HEK293 (cell line): ENCODE measurements around the gene EHMT1.

Experiments used
- MYNN ChIP-seq: fragments of 450-650 bp; formaldehyde crosslinking; IDR thresholded peaks from 2 replicates; pipeline ENCODE4 v1.5.1; 2016; ENCODE audit warnings: missing biosample characterization, missing genetic modification characterization, borderline replicate concordance
- ZBTB7A ChIP-seq: fragments of 450-650 bp; formaldehyde crosslinking; IDR thresholded peaks from 2 replicates; pipeline ENCODE4 v1.5.1; 2016; ENCODE audit warnings: low read depth, missing biosample characterization, missing genetic modification characterization
- ZNF747 ChIP-seq: fragments of 450-650 bp; formaldehyde crosslinking; IDR thresholded peaks from 2 replicates; pipeline ENCODE4 v1.5.1; 2016; ENCODE audit warnings: missing biosample characterization, missing genetic modification characterization
- ZXDB ChIP-seq: fragments of 450-650 bp; formaldehyde crosslinking; IDR thresholded peaks from 2 replicates; pipeline ENCODE4 v1.5.1; 2016; ENCODE audit warnings: missing biosample characterization, missing genetic modification characterization
- TF ChIP-seq, protein P1 (sequence below): fragments of 450-650 bp; formaldehyde crosslinking; IDR thresholded peaks from 2 replicates; pipeline ENCODE4 v1.5.1; 2016; ENCODE audit warnings: missing biosample characterization, missing genetic modification characterization
- TF ChIP-seq, protein P2 (sequence below): fragments of 450-650 bp; formaldehyde crosslinking; IDR thresholded peaks from 2 replicates; pipeline ENCODE4 v1.5.1; 2016; ENCODE audit warnings: missing biosample characterization, missing genetic modification characterization

DNA sequence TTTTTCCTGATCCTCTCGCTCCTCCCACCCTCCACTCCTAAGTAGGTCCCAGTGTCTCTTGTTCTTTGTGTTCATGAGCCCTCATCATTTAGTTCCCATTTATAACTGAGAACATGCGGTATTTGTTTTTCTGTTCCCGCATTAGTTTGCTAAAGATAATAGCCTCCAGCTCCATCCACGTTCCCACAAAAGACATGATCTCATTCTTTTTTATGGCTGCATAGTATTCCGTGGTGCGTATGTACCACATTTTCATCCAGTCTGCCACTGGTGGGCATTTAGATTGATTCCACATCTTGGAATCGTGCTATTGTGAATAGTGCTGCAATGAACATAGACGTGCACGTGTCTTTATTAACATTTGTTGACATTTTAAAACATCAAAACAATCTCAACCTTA, 224.6 kb downstream of the EHMT1 start:
- no peak for TF ChIP-seq ZBTB7A (tag by site-specific recombination)
- TF ChIP-seq, protein P1, sequence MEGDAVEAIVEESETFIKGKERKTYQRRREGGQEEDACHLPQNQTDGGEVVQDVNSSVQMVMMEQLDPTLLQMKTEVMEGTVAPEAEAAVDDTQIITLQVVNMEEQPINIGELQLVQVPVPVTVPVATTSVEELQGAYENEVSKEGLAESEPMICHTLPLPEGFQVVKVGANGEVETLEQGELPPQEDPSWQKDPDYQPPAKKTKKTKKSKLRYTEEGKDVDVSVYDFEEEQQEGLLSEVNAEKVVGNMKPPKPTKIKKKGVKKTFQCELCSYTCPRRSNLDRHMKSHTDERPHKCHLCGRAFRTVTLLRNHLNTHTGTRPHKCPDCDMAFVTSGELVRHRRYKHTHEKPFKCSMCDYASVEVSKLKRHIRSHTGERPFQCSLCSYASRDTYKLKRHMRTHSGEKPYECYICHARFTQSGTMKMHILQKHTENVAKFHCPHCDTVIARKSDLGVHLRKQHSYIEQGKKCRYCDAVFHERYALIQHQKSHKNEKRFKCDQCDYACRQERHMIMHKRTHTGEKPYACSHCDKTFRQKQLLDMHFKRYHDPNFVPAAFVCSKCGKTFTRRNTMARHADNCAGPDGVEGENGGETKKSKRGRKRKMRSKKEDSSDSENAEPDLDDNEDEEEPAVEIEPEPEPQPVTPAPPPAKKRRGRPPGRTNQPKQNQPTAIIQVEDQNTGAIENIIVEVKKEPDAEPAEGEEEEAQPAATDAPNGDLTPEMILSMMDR (tag by site-specific recombination), result no peak
- TF ChIP-seq MYNN (tag by site-specific recombination), result no peak
- TF ChIP-seq, protein P2, sequence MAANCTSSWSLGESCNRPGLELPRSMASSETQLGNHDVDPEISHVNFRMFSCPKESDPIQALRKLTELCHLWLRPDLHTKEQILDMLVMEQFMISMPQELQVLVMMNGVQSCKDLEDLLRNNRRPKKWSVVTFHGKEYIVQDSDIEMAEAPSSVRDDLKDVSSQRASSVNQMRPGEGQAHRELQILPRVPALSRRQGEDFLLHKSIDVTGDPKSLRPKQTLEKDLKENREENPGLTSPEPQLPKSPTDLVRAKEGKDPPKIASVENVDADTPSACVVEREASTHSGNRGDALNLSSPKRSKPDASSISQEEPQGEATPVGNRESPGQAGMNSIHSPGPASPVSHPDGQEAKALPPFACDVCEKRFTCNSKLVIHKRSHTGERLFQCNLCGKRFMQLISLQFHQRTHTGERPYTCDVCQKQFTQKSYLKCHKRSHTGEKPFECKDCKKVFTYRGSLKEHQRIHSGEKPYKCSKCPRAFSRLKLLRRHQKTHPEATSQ (tag by site-specific recombination), result no peak
- no peak for TF ChIP-seq ZXDB (tag by site-specific recombination)
- TF ChIP-seq ZNF747 (tag by site-specific recombination), result no peak
